Panc1 (cell line): Measurements from ENCODE around the gene GBP5. TPM values are rescaled to one million over a fixed set of nuclear protein-coding genes. Genes with fewer than 3 reads are reported as not detected.

Experiments
- ATAC-seq: fragments of 200-7000 bp; cut with Tn5 transposase; 2 replicates; pipeline ENCODE4 v1.9.1; 2020; ENCODE audit warnings: mild to moderate bottlenecking, moderate library complexity
- BruUV-seq: library from RNA; stranded (reverse); fragments of 400-500 nt; replicated peaks from 2 replicates; lab custom pipeline; 2021; lab: Mats Ljungman, UMichigan
- CTCF ChIA-PET: fragments of 300-600 bp; sonication (Branson Sonifier 250); formaldehyde crosslinking; loops from one replicate; lab custom pipeline; 2022; ENCODE audit warnings: antibody characterized with exemption; lab: Charles Lee
- POLR2A ChIA-PET: fragments of 300-600 bp; sonication (Branson Sonifier 250); formaldehyde crosslinking; loops from one replicate; lab custom pipeline; 2022; ENCODE audit warnings: antibody characterized with exemption; lab: Charles Lee
- DNase-seq: peaks from one replicate; pipeline ENCODE4 v3.0.0-alpha.2; 2010; ENCODE audit warnings: low read depth, low spot score
- H3K27ac ChIP-seq: 2 replicates; pipeline ENCODE4 v1.5.1; 2011; ENCODE audit warnings: mild to moderate bottlenecking, low read length, inconsistent platforms
- H3K27me3 ChIP-seq: fragments of 200-500 bp; sonication (Bioruptor generic); 2 replicates; pipeline ENCODE4 v1.6.0; 2014; ENCODE audit warnings: low read length, inconsistent platforms; ENCODE audit not compliant: control insufficient read depth, insufficient read depth
- H3K36me3 ChIP-seq: fragments of 200-500 bp; sonication (Bioruptor generic); 2 replicates; pipeline ENCODE4 v1.5.1; 2014; ENCODE audit warnings: inconsistent platforms, mild to moderate bottlenecking, low read length, moderate library complexity; ENCODE audit not compliant: control insufficient read depth, insufficient read depth
- H3K4me1 ChIP-seq: 2 replicates; pipeline ENCODE4 v1.5.1; 2011; ENCODE audit warnings: inconsistent platforms, mild to moderate bottlenecking, low read length, moderate library complexity; ENCODE audit not compliant: control insufficient read depth, insufficient read depth
- H3K4me3 ChIP-seq, 2 experiments: 2 replicates each; pipeline ENCODE4 v1.5.1; 2011 to 2012; ENCODE audit warnings: low read depth in 2 of 2, low read length in 2 of 2, mild to moderate bottlenecking in 2 of 2, inconsistent platforms in 1 of 2, moderate library complexity in 1 of 2
- H3K9me3 ChIP-seq: fragments of 200-500 bp; sonication (Bioruptor generic); 2 replicates; pipeline ENCODE4 v1.5.1; 2014; ENCODE audit warnings: low read depth, mild to moderate bottlenecking, inconsistent platforms, low read length, moderate library complexity; ENCODE audit not compliant: control insufficient read depth, insufficient read depth
- POLR2AphosphoS5 ChIP-seq: IDR thresholded peaks from 2 replicates; pipeline ENCODE4 v1.6.1; 2012; ENCODE audit warnings: mild to moderate bottlenecking, low read depth, low read length, moderate library complexity
- SIN3A ChIP-seq: IDR thresholded peaks from 2 replicates; pipeline ENCODE4 v1.6.1; 2012; ENCODE audit warnings: low read depth, mild to moderate bottlenecking, low read length, moderate library complexity, borderline replicate concordance; ENCODE audit not compliant: insufficient read depth
- TCF7L2 ChIP-seq: IDR thresholded peaks from 2 replicates; pipeline ENCODE4 v1.6.1; 2011; ENCODE audit warnings: mild to moderate bottlenecking, low read depth, low read length, inconsistent platforms
- in situ Hi-C: cut with HindIII; loops from 2 replicates; pipeline ENCODE4 v1.10.0; 2016; ENCODE audit warnings: low sequenced_read_pairs, low pct_unique_long_range_greater_than_20kb
- intact Hi-C: fragments of 100-400 bp; cut with micrococcal nuclease; formaldehyde crosslinking; loops from one replicate; pipeline ENCODE4 v1.10.0; 2022; ENCODE audit not compliant: unreplicated experiment
- total RNA-seq: library from RNA; stranded (reverse); gene quantifications from one replicate; pipeline ENCODE4 v1.2.1, GENCODE V29; 2021; ENCODE audit not compliant: unreplicated experiment
- TF ChIP-seq, protein P1 (sequence below), 2 experiments: IDR thresholded peaks; 2 replicates each; pipeline ENCODE4 v1.6.1; 2011 to 2012; ENCODE audit warnings: low read depth in 2 of 2, control low read depth in 1 of 2, low read length in 1 of 2, mild to moderate bottlenecking in 1 of 2, moderate library complexity in 1 of 2; ENCODE audit not compliant: insufficient read depth in 1 of 2
- TF ChIP-seq, protein P2 (sequence below): fragments of 450-650 bp; IDR thresholded peaks from 2 replicates; pipeline ENCODE4 v1.5.1; 2017; ENCODE audit warnings: mild to moderate bottlenecking

Gene GBP5
- total RNA-seq, 1 experiment from 2014 or later, result 0.10 TPM

DNA sequence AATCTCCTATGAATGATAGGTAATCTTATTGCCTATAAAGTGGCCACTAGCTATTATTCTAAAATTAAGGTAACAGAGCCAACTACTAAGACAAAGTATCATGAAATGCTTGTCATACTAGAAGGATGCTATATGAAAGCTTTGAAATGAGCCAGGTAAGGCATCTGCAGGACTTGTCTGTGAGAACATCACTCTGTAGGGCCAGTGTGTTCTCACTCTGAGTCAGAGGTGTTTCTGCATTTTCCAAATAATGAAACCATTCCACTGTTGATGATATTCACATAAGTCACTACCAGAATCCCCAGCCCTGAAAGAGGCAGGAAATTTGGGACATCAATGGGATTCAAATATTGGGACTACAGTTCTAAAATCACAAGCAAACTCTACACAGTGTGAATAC lies 25.8 kb upstream of the GBP5 start:
- no TSS peak for BruUV-seq
- intact Hi-C loops, result no loop called here
- H3K27me3 ChIP-seq, result no peaks in the 10 kb centered on the region
- ChIA-PET CTCF (no interaction called here), POLR2A (no interaction called here)
- no peak overlapping the region for H3K4me3 ChIP-seq
- no peak for TF ChIP-seq SIN3A
- TF ChIP-seq, protein P1, sequence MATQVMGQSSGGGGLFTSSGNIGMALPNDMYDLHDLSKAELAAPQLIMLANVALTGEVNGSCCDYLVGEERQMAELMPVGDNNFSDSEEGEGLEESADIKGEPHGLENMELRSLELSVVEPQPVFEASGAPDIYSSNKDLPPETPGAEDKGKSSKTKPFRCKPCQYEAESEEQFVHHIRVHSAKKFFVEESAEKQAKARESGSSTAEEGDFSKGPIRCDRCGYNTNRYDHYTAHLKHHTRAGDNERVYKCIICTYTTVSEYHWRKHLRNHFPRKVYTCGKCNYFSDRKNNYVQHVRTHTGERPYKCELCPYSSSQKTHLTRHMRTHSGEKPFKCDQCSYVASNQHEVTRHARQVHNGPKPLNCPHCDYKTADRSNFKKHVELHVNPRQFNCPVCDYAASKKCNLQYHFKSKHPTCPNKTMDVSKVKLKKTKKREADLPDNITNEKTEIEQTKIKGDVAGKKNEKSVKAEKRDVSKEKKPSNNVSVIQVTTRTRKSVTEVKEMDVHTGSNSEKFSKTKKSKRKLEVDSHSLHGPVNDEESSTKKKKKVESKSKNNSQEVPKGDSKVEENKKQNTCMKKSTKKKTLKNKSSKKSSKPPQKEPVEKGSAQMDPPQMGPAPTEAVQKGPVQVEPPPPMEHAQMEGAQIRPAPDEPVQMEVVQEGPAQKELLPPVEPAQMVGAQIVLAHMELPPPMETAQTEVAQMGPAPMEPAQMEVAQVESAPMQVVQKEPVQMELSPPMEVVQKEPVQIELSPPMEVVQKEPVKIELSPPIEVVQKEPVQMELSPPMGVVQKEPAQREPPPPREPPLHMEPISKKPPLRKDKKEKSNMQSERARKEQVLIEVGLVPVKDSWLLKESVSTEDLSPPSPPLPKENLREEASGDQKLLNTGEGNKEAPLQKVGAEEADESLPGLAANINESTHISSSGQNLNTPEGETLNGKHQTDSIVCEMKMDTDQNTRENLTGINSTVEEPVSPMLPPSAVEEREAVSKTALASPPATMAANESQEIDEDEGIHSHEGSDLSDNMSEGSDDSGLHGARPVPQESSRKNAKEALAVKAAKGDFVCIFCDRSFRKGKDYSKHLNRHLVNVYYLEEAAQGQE (IDR thresholded peaks at IDR 0.05; ENCODE audit: insufficient read depth in 1 of 2, low read depth in 2 of 2, low read length in 1 of 2), result no peak
- H3K4me1 ChIP-seq, result no peaks in the 10 kb centered on the region
- H3K27ac ChIP-seq, result no peak overlapping the region
- no peaks in the 10 kb centered on the region for H3K36me3 ChIP-seq
- ATAC-seq, result no peak
- in situ Hi-C loops, result no loop called here
- H3K9me3 ChIP-seq, result no peaks in the 10 kb centered on the region
- DNase-seq, result no peak

DNA sequence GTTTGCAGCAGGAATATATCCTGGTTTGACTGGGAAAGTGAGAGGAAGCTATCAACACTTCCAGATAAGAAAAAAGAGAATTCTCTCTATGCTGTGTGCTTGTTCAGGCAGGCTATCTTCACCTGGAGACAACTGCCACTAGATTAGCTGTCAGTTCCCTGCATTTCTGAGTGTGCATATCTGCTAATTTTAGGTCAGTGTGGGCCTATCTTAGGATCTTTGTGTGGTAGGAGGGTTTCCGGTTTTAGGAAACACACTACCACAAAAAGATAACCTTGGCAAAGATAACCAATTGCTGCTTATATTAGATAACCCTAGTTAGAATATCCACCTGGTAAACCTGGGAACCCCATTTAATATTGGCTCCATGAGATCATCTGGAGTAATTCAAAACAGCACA lies 22.5 kb upstream of the GBP5 start:
- TF ChIP-seq TCF7L2 (no peak), SIN3A (no peak), POLR2AphosphoS5 (no peak)
- TF ChIP-seq, protein P2, sequence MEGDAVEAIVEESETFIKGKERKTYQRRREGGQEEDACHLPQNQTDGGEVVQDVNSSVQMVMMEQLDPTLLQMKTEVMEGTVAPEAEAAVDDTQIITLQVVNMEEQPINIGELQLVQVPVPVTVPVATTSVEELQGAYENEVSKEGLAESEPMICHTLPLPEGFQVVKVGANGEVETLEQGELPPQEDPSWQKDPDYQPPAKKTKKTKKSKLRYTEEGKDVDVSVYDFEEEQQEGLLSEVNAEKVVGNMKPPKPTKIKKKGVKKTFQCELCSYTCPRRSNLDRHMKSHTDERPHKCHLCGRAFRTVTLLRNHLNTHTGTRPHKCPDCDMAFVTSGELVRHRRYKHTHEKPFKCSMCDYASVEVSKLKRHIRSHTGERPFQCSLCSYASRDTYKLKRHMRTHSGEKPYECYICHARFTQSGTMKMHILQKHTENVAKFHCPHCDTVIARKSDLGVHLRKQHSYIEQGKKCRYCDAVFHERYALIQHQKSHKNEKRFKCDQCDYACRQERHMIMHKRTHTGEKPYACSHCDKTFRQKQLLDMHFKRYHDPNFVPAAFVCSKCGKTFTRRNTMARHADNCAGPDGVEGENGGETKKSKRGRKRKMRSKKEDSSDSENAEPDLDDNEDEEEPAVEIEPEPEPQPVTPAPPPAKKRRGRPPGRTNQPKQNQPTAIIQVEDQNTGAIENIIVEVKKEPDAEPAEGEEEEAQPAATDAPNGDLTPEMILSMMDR, result no peak
- TF ChIP-seq, protein P1 (IDR thresholded peaks at IDR 0.05; ENCODE audit: insufficient read depth in 1 of 2, low read depth in 2 of 2, low read length in 1 of 2), result no peak
- ChIA-PET POLR2A (no interaction called here), CTCF (no interaction called here)
- Histone ChIP-seq H3K4me1 (no peaks in the 10 kb centered on the region), H3K36me3 (no peaks in the 10 kb centered on the region), H3K9me3 (no peaks in the 10 kb centered on the region), H3K27me3 (no peaks in the 10 kb centered on the region), H3K4me3 (no peak overlapping the region), H3K27ac (no peak overlapping the region)
- DNase-seq, result no peak
- ATAC-seq, result no peak
- in situ Hi-C loops, result no loop called here
- intact Hi-C loops, result no loop called here
- no TSS peak for BruUV-seq
